EL (cell line): ENCODE data around the gene ATAD3A.
"Not testable (repeated sequence)": the region's sequence is repeated elsewhere in the genome, so short reads cannot be mapped to it uniquely, and the experiment has no call there.

ENCODE experiments used
- DNase-seq: peaks from one replicate; pipeline ENCODE4 v3.0.0-alpha.2; 2016

The ATAD3A gene

DNA sequence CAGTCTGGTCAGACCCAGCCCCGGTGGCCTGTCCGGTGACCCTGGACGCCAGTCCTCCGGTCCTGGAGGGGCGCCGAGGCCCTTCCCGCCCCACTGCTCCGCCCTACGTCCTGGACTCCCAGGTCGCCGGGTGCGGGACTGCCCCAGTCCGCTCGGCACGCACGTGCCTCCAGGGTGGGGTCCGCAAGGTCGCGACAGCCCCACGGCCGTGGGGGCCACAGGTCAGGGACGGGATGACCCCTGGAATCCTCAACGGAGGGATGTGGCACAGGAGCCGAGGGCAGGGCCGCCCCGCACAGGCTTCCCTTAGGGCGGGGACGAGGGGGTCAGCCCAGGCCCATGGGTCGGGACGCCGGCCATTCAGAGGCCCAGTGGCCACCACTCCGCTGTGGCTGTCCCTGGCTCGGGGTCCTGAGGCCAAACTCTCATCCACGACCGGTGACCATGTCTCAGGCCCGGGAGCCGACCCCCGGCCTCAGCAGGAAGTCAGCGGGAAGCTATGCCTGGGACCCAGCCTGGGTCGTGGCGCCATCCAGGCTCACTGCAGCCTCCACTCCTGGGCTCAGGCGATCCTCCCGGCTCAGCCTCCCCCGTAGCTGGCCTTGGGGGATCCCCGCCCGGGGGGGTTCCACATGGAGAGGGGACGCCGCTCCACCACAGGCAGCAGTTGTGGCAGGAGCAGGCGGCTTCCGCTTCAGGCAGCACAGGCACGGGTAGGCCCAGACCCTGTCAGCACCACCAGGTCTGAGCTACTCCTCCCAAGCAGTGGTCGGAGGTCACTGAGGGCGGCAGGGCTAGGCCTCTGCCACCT lies 29.1 kb downstream of the ATAD3A start:
- no peak for DNase-seq

DNA sequence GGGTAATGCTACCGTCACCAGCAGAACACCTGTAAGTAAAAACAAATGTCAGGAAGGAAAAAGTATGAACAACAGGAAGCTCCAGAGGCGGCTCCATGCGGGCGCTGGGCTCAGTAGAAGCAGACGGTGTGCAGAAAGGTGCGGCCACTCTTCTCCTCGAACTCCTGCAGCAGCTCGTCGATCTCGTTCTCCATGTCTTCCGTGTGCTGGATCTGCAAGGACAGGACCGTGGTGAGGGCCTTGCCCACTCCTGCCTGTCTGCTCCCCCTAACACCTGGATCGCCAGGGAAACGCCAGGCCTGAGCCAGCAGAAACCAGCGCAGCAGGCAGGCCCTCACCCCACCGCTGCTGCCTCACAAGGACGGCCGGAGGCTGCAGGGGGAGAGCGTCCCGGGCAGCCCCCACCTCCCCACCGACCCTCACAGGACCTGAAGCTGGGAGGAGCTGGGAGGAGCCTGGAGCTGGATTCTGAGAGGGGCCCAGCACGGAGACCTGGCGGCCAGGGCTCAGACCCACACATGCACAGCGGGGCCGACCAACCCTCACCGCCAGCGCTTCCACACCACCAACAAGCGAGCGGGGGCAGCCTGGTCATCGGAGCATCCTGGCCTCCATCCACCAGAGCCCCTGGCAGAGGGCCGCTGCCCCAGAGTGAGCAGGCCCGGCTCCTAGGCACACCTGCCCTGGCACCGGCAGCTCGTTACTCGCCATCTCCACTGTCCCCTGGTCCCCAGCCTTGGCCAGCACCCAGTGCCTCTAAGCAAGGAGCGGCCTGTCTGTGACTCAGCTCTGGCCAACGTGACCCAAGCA lies 30.2 kb downstream of the ATAD3A start:
- no peak for DNase-seq

DNA sequence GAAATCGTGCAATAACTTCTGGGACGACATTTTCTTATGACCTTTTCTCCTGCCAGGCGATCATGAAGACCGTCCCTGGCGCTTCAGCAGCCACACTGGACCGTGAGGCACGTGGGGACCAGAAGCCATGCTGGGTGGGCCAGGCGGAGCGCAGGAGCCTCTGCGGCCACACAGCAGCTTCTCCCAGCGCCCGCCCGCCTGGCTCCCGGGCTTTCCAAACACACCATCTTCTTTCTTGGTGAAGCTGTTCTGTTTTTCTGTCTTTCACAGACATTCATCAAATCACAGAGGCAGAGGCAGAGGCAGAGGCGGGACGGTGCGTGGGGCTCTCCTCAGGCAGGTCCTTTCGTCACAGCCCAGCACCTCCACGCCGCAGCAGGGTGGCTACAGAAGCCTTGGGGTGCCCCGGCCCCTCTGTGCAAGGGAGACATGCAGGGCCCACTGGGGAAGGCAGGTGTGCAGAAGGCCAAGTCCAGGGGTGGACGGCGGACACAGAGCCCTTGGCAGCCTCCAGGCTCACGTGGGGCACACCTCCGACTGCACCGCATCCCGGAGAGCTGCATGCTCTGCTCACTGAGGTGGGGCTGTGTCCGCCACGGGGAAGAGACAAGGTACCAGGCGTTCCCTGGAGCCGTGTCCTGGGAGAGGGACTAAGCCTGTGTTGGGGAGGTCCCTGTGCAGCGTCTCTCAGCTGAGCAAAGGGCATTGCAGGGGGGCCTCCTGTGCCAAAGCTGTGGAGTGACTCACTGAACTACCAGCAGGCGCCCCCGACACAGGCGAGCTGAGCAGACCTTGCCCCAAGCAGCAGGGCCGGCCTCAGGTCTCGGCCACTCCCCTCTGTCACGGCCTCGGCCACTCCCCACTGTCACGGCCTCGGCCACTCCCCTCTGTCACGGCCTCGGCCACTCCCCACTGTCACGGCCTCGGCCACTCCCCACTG lies 31.1 kb downstream of the ATAD3A start:
- no peak for DNase-seq

DNA sequence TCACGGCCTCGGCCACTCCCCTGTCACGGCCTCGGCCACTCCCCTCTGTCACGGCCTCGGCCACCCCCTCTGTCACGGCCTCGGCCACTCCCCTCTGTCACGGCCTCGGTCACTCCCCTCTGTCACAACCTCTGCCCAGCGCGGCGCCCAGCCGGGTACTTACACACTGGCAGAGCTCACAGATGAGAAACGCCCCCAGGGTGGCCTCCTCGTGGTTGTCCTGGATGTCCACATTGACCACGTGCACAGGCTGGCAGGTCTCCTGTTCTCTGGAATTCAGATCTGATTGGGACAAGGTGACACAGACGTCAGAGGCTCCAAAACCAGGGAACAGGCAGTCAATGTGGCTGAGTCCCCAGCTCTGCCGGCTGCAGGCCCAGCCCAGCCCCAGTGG lies 31.7 kb downstream of the ATAD3A start:
- DNase-seq, result no peak

DNA sequence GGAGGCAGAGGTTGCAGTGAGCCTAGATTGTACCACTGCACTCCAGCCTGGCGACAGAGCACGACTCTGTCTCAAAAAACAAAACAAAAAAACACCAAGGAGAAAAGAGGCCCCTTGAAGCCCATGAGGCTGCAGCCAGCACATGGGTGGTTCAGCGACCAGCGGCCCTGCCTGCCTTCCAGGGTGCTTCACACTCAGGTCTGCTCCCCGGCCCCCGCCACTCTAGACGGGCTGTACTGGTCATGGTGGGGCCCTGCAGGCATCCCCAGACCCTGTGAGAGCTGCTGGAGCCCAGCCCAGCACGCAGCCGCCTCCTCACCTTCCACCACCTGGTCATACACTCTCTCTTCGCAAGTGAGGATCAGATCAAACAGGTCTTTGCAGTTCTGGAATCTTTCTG lies 32.6 kb downstream of the ATAD3A start:
- DNase-seq, result no peak

DNA sequence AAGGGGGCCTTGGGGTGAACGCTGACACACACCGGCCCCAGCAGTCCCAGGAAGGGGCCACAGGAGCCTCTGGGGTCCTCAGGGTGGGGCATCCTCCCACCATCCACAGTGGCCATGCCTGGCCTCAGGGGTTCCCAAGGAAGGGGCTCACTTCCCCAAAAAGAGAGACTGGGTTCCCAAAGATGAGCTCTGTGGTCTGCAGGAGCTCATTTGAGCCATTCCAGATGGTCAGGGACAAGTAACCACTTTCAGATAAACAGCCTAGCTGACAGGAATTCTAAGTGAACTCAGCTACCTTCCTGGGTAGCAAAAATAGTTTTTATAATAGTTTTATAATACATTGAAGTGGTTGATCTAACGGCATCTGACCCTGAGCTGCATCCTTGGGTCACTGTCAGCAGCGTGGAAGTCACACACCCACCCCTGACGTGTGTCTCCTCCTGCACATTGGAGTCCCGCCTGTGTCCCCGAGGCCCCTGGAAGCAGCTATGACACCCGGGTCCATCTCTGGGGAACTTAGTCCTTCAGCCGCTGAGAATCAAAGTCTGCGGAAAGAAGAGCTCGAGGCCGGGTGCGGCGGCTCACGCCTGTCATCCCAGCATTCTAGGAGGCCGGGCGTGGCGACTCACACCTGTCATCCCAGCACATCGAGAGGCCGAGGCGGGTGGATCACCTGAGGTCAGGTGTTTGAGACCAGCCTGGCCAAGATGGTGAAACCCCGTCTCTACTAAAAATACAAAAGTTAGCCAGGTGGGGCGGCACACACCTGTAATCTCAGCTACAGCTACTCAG lies 34.2 kb downstream of the ATAD3A start:
- no peak for DNase-seq

DNA sequence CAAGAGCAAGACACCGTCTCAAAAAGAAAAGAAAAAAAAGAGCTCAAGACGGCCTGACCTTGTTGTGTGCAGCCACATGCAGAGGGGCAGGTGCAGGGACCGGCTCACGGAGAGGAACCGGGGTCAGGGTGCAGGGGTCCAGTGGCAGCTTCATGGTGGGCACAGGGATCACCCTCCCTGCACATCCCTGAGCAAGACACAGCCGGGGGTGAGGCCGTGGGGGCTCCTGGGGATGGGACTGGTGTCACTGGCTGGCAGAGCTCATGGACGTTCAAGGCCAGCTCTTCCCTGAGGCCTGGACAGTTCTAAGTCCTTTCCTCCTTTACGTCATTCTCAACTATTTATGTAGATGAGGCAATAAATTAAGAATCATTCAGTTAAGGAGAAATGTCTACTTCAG lies 35.0 kb downstream of the ATAD3A start:
- DNase-seq, result no peak

DNA sequence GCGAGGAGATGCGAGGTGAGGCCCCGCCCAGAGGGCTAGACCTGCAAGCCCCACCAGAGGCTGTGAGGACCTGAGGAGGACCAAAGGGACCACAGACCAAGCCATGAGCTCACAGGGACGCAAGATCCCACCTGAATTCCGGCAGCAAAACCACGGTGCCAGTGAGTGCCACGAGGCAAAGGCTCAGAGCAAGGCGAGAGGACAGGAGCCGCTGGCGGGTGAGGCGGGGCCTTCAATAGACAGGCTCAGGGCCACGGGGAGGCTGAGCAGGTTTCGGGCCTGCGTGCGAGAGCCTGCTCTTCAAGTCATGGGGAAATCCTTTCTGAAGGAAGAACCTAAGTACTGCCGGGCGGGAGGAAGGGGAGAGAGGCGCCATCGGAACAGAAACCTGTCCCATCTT lies 35.5 kb downstream of the ATAD3A start:
- DNase-seq, result no peak

DNA sequence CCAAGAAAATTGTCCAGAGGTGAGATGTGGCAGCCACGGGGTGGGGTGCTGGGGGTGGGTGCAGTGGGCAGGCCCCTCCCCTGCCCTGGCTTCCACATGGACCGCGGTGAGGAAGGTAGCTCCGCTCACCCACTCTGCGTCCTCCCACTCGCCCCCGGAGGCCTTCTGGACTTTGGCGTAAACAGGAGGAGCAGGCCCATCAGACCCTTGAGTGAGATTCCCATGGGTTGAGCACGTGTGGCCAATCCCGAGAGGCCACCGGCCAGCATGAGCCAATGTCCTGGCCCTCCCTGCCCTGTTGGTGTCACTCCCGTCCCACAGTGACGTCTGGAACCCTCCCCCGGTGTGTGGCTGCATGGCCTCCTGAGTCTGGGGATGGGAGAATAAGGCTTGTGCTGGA lies 36.6 kb downstream of the ATAD3A start:
- DNase-seq, result no peak

DNA sequence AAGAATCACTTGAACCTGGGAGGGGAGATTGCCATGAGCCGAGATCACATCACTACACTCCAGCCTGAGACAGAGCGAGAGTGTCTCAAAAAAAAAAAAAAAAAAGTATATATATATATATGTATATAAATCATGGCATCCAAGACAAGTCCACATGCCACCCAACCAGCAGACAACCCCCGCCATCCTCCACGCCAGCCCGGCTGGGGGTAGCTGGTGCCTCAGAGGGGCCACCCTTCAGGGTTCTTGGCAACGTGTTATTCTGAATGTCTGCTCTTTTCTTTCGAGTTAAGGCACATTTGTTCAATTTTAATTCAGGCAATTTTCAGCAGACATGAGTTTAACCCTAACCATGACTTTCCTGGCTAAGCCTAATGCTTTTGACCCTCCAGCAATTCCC lies 38.1 kb downstream of the ATAD3A start:
- no peak for DNase-seq

DNA sequence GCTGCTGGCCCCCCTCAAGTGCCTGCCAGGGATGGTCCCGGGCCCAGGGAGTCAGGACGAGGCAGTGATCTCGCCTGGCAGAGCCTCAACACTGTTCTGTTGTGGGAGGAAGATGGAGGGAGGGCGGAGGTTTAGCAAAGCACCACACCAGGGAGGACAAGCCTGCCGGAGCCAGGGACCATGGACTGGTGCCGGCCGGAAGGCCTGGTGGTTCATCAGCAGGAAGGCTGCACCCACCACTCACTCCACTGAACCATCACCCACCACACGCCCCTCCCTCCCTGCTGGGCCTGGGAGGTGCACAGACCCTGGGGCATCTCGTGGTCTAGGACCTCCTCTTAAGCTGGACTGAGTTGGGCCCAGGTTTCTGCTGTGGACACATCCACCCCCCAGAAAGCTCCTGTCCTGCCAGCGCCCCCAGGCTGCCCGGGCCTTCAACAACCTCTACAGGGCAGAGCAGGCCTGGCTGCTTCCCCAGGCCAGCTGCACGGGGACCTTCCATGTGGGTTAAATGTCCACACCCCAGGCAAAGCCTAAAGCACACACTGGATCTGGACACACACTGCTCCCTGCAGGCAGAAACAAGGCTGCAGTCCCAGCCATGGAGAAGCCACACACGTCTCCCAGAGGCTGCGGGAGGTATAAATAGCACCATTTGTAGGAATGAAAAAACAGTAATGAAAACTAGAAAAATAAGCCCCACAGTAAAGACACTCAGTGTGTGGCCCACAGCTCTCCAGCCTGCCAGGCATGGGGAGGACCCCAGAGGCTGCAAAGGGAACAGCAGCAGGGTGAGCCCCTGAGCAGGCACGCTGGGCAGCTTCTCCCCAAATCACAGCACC lies 38.9 kb downstream of the ATAD3A start:
- peak; percentile 31 for DNase-seq

DNA sequence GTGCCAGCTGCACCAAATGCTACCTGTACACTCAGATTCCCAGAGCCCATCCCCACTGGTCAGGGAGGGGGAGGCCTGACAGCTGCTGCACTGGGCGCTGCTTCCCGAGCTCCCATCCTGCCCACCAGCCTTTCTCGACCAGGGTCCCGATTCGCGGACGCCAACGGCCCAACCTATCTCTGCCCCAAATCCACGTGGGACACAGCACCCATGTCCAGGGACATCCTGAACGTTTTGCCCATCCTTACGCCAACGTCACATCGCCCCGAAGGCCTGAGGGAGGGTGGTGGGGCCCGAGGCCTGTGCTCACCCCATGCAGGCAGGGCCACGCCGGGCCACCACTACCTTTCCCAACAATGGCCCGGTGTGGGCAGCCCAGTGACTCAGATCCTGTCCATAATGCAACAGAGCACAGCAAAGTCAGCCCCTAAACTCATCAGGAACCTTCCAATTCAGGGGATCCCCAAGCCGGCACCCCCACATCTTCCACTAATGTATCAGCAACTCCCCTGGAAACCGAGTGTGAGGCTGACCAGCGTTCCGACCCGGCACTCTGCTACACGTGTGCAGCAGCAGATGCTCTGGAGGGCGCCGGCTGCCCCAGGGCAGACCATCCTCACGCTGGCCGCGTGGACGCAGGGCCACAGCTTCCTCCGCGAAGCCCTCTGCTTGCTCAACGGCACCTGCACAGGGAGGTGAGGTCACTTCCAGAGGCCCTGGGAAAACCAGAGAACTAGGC lies 39.7 kb downstream of the ATAD3A start:
- no peak for DNase-seq

DNA sequence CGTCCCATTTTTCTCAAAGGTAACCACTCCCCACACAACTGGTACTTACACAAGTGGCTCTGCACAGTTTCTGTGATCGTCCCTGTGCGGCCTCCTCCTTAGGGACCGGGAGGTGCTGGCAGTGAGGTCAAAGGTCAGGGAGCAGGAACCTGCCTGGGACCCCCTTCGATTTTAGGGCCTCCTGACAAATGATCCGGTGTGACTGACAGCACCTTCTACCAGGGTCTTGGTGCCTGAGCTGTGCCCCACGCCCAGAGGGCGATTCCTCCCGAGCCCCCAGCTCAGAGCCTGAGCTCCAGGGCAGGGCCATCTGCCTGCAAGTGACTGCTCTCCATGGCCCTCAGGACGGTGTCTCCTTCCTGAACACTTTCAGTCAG lies 40.3 kb downstream of the ATAD3A start:
- no peak for DNase-seq

DNA sequence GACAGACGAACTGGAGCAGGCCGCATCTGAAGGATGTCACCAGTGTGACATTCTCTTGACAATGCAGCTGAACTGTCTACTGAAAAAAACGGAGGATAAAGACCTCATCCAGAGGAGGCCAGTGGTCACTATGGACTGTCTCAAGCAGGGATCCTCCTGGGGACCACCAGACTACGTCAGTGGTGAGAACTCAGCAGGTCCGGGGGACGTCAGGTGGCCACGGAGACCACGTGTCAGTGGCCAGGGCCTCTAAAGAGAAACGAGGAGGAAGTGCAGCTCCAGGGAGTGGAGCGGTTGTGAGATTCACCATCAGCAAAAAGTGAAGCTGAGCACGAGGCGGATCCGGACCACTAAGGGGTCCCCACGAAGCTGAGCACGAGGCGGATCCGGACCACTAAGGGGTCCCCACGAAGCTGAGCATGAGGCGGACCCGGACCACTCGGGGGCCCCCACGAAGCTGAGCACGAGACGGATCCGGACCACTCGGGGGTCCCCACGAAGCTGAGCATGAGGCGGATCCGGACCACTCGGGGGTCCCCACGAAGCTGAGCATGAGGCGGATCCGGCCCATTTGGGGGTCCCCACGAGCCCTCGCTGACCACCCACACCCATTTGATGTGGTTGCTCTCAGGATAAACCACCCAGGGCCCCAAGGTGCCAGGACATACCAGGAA lies 42.0 kb downstream of the ATAD3A start:
- no peak for DNase-seq

DNA sequence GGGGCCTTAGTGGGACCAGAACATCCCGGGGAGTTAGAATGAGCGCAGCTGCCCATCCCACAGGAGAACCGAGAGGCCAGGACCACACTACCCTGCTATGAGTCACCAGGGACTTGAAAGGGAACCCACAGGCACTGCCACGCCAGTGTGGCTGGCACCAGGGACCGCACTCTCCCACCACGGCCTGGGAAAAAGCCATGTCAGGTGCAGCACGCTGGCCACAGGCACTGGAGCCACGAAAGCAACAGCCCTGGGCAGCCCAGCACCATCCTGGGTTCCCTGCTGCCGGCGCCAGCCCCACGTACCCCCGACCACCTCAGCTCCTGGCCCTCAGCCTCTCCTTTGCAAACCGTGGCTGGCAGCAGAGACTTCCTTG lies 42.6 kb downstream of the ATAD3A start:
- DNase-seq, result no peak

DNA sequence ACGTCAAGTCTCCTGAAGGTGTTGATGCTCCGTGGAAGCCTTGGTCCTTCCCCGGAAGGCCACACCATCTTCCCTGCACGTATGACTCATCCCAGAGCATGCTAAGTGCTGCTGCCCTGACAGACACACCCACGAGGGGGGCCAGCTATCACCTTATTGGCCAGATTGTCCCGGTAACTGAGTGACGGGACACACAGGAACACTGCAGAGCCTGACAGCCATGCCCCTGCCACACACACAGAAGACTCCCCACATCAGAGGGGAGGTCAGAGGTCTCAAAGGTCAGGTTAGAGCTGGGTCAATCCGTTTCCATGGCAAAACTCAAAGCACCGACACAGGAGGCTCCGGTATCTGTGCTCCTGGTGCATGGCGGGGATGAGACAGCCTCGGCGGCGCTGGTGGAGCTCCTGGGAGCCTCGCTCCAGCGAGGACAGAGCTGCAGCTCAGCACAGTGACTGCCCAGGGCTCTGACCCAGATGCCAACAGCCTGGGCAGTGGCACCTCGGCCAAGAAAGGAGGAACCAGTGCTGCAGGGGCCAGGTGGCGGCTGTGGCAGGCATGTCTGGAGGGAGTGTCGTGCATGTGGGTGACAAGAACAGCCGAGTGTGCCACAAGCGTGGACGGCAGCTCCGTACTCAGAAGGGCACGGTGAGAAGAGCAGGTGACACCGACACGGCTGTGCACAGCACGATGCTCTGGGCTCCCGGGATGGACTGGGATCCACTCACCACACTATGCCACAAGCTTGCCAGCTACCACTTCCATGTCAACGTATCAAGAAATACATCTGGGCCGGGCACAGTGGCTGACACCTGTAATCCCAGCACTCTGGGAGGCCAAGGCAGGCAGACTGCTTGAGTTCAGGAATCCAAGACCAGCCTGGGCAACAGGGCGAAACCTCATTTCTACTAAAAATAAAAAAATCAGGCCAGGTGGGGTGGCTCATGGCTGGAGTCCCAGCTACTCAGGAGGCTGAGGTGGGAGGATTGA lies 43.3 kb downstream of the ATAD3A start:
- DNase-seq, result peak; percentile 77

DNA sequence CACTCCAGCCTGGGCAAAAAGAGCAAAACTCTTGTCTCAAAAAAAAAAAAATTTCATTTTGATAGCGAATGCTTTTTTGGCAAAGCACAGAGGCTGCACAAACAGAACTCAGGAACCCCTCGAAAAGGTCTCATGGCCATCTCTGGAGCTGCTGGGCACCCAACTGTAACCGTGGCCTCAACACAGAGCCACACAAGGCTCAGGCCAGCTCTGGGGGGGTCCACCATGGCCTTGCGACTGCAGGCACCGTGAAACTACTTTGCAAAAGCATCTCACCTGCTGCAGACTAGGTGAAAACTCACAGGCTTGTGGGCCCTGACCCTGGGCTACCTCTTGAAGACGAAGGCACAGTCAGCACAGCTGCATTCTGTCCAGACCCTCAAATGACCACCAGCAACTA lies 44.5 kb downstream of the ATAD3A start:
- DNase-seq, result no peak

DNA sequence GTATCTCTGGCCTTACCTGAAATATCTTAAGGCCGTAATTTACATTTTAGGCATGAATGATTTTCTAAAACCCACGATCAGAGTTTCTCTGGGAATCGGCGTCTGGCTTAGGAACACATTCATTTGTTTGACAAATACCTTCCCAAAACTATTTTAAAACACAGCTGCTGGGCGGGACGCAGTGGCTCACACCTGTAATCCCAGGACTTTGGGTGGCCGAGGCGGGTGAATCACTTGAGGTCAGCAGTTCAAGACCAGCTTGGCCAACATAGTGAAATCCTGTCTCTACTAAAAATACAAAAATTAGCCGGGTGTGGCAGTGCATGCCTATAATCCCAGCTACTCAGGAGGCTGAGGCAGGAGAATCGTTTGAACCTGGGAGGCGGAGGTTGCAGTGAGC lies 45.0 kb downstream of the ATAD3A start:
- DNase-seq, result not testable (repeated sequence)

DNA sequence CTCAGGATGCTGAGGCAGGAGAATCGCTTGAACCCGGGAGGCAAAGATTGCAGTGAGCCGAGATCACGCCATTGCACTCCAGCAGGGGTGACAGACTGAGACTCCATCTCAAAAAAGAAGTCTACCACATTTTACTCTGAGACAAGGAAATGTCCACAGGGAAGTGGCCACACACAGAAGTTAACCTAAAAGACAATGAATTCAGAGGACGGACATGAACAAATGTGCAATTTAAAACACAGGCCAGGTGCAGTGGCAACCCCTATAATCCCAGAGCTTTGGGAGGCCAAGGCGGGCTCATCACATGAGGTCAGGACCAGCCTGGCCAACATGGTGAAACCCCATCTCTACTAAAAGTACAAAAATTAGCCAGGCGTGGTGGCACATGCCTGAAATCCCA lies 45.7 kb downstream of the ATAD3A start:
- not testable (repeated sequence) for DNase-seq
